IMR-90 (cell line): ENCODE data around the gene STOM.

ENCODE experiments used
- CHD1 ChIP-seq: IDR thresholded peaks from 2 replicates; pipeline ENCODE4 v1.6.1; 2012; ENCODE audit warnings: low read depth, low read length, improper control_type of control experiment
- POLR2A ChIP-seq: IDR thresholded peaks from 2 replicates; pipeline ENCODE4 v1.6.1; 2012; ENCODE audit warnings: mild to moderate bottlenecking, low read depth, low read length
- TF ChIP-seq, protein P1 (sequence below): conservative IDR thresholded peaks from 2 replicates; pipeline ENCODE4 v1.5.1; 2012; ENCODE audit warnings: mild to moderate bottlenecking, low read depth, low read length, improper control_type of control experiment
- TF ChIP-seq, protein P2 (sequence below): fragments of 150-350 bp; IDR thresholded peaks from 2 replicates; pipeline ENCODE4 v1.6.1; 2016; ENCODE audit warnings: low read depth, mild to moderate bottlenecking, low read length, moderate library complexity, borderline replicate concordance
- TF ChIP-seq, protein P3 (sequence below): fragments of 150-350 bp; IDR thresholded peaks from 2 replicates; pipeline ENCODE4 v1.6.1; 2017; ENCODE audit warnings: mild to moderate bottlenecking, antibody characterized with exemption, low read length, low read depth

- TF ChIP-seq, protein P1, sequence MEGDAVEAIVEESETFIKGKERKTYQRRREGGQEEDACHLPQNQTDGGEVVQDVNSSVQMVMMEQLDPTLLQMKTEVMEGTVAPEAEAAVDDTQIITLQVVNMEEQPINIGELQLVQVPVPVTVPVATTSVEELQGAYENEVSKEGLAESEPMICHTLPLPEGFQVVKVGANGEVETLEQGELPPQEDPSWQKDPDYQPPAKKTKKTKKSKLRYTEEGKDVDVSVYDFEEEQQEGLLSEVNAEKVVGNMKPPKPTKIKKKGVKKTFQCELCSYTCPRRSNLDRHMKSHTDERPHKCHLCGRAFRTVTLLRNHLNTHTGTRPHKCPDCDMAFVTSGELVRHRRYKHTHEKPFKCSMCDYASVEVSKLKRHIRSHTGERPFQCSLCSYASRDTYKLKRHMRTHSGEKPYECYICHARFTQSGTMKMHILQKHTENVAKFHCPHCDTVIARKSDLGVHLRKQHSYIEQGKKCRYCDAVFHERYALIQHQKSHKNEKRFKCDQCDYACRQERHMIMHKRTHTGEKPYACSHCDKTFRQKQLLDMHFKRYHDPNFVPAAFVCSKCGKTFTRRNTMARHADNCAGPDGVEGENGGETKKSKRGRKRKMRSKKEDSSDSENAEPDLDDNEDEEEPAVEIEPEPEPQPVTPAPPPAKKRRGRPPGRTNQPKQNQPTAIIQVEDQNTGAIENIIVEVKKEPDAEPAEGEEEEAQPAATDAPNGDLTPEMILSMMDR = no peak
- TF ChIP-seq POLR2A (no peak), CHD1 (no peak)
- TF ChIP-seq, protein P2, sequence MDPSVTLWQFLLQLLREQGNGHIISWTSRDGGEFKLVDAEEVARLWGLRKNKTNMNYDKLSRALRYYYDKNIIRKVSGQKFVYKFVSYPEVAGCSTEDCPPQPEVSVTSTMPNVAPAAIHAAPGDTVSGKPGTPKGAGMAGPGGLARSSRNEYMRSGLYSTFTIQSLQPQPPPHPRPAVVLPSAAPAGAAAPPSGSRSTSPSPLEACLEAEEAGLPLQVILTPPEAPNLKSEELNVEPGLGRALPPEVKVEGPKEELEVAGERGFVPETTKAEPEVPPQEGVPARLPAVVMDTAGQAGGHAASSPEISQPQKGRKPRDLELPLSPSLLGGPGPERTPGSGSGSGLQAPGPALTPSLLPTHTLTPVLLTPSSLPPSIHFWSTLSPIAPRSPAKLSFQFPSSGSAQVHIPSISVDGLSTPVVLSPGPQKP = no peak
- TF ChIP-seq, protein P3, sequence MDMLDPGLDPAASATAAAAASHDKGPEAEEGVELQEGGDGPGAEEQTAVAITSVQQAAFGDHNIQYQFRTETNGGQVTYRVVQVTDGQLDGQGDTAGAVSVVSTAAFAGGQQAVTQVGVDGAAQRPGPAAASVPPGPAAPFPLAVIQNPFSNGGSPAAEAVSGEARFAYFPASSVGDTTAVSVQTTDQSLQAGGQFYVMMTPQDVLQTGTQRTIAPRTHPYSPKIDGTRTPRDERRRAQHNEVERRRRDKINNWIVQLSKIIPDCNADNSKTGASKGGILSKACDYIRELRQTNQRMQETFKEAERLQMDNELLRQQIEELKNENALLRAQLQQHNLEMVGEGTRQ = no peak
Measured at GRCh38 chr9:121362813-121363621, 7.0 kb downstream of the STOM start.
